K562 (cell line): ENCODE data around the gene COQ10B. TPM values are rescaled to one million over a fixed set of nuclear protein-coding genes. Genes with fewer than 3 reads are reported as not detected.

Source experiments
- ATAC-seq: fragments of 200-7000 bp; cut with Tn5 transposase; 3 replicates; pipeline ENCODE4 v1.9.1; 2020; ENCODE audit warnings: moderate library complexity
- BruUV-seq: library from RNA; stranded (reverse); fragments of 400-500 nt; replicated peaks from 2 replicates; lab custom pipeline; 2021; lab: Mats Ljungman, UMichigan
- CTCF ChIA-PET: fragments of 300-600 bp; formaldehyde crosslinking; extraction: SDS; loops from one replicate; lab custom pipeline; 2021; ENCODE audit warnings: low intra/inter-chr PET ratio; lab: Yijun Ruan, JAX
- POLR2A ChIA-PET: fragments of 300-600, 350-650 bp; sonication (Branson Sonifier 250); formaldehyde crosslinking; extraction: SDS; loops from one replicate; lab custom pipeline; 2021; ENCODE audit warnings: antibody characterized with exemption, inconsistent platforms; lab: Yijun Ruan, JAX
- DNase-seq, 4 experiments: peaks; one replicate each; pipeline versions ENCODE4 v3.0.0 to v3.0.0-alpha.2; 2011 to 2018; ENCODE audit warnings: low spot score in 3 of 4, mixed read lengths in 3 of 4; ENCODE audit errors: extremely low read depth in 1 of 4
- FAIRE-seq: peaks from 2 replicates; lab custom pipeline; 2011; peaks lifted over from hg19 to GRCh38; lab: Jason Lieb, UNC
- H2AFZ ChIP-seq: 2 replicates; pipeline ENCODE4 v1.6.0; 2011; ENCODE audit warnings: low read depth, low read length, control low read depth, inconsistent platforms
- H3K27ac ChIP-seq: fragments of 200-600 bp; 3 replicates; pipeline ENCODE4 v1.8.0; 2011; ENCODE audit warnings: low read depth, mild to moderate bottlenecking, control low read depth, inconsistent platforms, low read length, moderate library complexity, mixed read lengths; ENCODE audit errors: extremely low read depth
- H3K27me3 ChIP-seq, 2 experiments: fragments of 300-600 bp in 1 of 2; 2 replicates in 1 of 2; 3 replicates in 1 of 2; pipeline versions ENCODE4 v1.6.0 to v1.8.0; 2011; ENCODE audit warnings: inconsistent platforms in 2 of 2, low read length in 2 of 2, mild to moderate bottlenecking in 1 of 2, mixed read lengths in 1 of 2, moderate library complexity in 1 of 2; ENCODE audit not compliant: control insufficient read depth in 2 of 2, insufficient read depth in 2 of 2
- H3K36me3 ChIP-seq: fragments of 300-600 bp; 3 replicates; pipeline ENCODE4 v1.8.0; 2011; ENCODE audit warnings: mild to moderate bottlenecking, low read length, inconsistent platforms; ENCODE audit not compliant: control insufficient read depth, insufficient read depth
- H3K4me1 ChIP-seq, 2 experiments: fragments of 200-600 bp in 1 of 2; replicated peaks in 1 of 2; 2 replicates in 1 of 2; 3 replicates in 1 of 2; pipeline versions ENCODE4 v1.5.1 to v1.8.0; 2011; ENCODE audit warnings: inconsistent platforms in 2 of 2, low read length in 2 of 2, mild to moderate bottlenecking in 1 of 2, mixed read lengths in 1 of 2, moderate library complexity in 1 of 2; ENCODE audit not compliant: control insufficient read depth in 2 of 2, insufficient read depth in 2 of 2
- H3K4me2 ChIP-seq: 2 replicates; pipeline ENCODE4 v1.6.1; 2011; ENCODE audit warnings: low read length, control low read depth, inconsistent platforms, mixed read lengths; ENCODE audit not compliant: insufficient read depth
- H3K4me3 ChIP-seq: fragments of 200-600 bp; sonication (generic), shearing (Covaris generic); 2 replicates; pipeline ENCODE4 v1.5.1; 2016; ENCODE audit warnings: control low read depth, inconsistent platforms
- H3K79me2 ChIP-seq: fragments of 200-600 bp; 3 replicates; pipeline ENCODE4 v1.8.0; 2011; ENCODE audit warnings: low read length, inconsistent platforms; ENCODE audit not compliant: control insufficient read depth, insufficient read depth
- H3K9ac ChIP-seq, 2 experiments: 2 replicates each; pipeline versions ENCODE4 v1.6.0 to v1.6.1; 2011; ENCODE audit warnings: low read depth in 2 of 2, low read length in 2 of 2, control low read depth in 1 of 2, inconsistent platforms in 1 of 2, mild to moderate bottlenecking in 1 of 2, mixed read lengths in 1 of 2; ENCODE audit not compliant: insufficient read depth in 1 of 2
- H3K9me1 ChIP-seq: one replicate; pipeline ENCODE4 v1.6.0; 2011; ENCODE audit warnings: inconsistent platforms, mild to moderate bottlenecking, low read length, moderate library complexity; ENCODE audit not compliant: control insufficient read depth, insufficient read depth
- H3K9me3 ChIP-seq: replicated peaks from 2 replicates; pipeline ENCODE4 v1.5.1; 2011; ENCODE audit warnings: low read depth, low read length, inconsistent platforms; ENCODE audit not compliant: control insufficient read depth, insufficient read depth
- H4K20me1 ChIP-seq: replicated peaks from 2 replicates; pipeline ENCODE4 v1.6.1; 2011; ENCODE audit warnings: low read length, inconsistent platforms, mixed read lengths; ENCODE audit not compliant: control insufficient read depth, insufficient read depth
- C11orf30 ChIP-seq: fragments of 450-650 bp; IDR thresholded peaks from 2 replicates; pipeline ENCODE4 v1.6.1; 2016; ENCODE audit warnings: low read depth, mild to moderate bottlenecking
- CBX1 ChIP-seq: sonication (generic); IDR thresholded peaks from 2 replicates; pipeline ENCODE4 v1.6.1; 2016; ENCODE audit warnings: antibody characterized with exemption, low read depth, mild to moderate bottlenecking
- CEBPG ChIP-seq, 3 experiments: fragments of 200-800 bp in 1 of 3; sonication (Bioruptor generic) in 1 of 3; sonication (generic) in 1 of 3; formaldehyde crosslinking in 1 of 3; IDR thresholded peaks in 2 of 3; conservative IDR thresholded peaks in 1 of 3; 2 replicates each; pipeline versions ENCODE4 v1.6.1 to v1.8.0; 2016 to 2022; ENCODE audit warnings: missing compliant biosample characterization in 2 of 3, missing genetic modification characterization in 2 of 3, mild to moderate bottlenecking in 1 of 3, missing genetic modification reagents in 1 of 3
- EGR1 ChIP-seq: fragments of 450-650 bp; conservative IDR thresholded peaks from 2 replicates; pipeline ENCODE4 v1.6.1; 2017; ENCODE audit warnings: mild to moderate bottlenecking
- ELF4 ChIP-seq: fragments of 450-650 bp; formaldehyde crosslinking; IDR thresholded peaks from 2 replicates; pipeline ENCODE4 v1.4.0; 2022; ENCODE audit warnings: missing genetic modification characterization
- GABPB2 ChIP-seq: fragments of 250-450 bp; sonication (Bioruptor Pico); conservative IDR thresholded peaks from 2 replicates; pipeline ENCODE4 v1.5.1; 2021; ENCODE audit warnings: mild to moderate bottlenecking
- HNRNPL ChIP-seq: fragments of 200-400 bp; formaldehyde crosslinking; IDR thresholded peaks from 2 replicates; pipeline ENCODE4 v1.6.1; 2017; ENCODE audit warnings: low read depth, mild to moderate bottlenecking, low read length
- NEUROD1 ChIP-seq: fragments of 150-350 bp; IDR thresholded peaks from 2 replicates; pipeline ENCODE4 v1.6.1; 2014; ENCODE audit warnings: borderline replicate concordance, low read length, low read depth; ENCODE audit not compliant: partially characterized antibody
- NRF1 ChIP-seq, 2 experiments: fragments of 450-650 bp; IDR thresholded peaks in 1 of 2; conservative IDR thresholded peaks in 1 of 2; 2 replicates each; pipeline ENCODE4 v1.6.1; 2014; ENCODE audit warnings: mild to moderate bottlenecking in 2 of 2
- RFX7 ChIP-seq: fragments of 250-450 bp; sonication (Bioruptor Pico); IDR thresholded peaks from 2 replicates; pipeline ENCODE4 v1.5.1; 2021; ENCODE audit warnings: mild to moderate bottlenecking
- ZNF668 ChIP-seq: fragments of 250-450 bp; sonication (Bioruptor Pico); IDR thresholded peaks from 2 replicates; pipeline ENCODE4 v1.8.0; 2022; ENCODE audit warnings: mild to moderate bottlenecking, inconsistent platforms
- ZNF695 ChIP-seq: fragments of 450-650 bp; formaldehyde crosslinking; IDR thresholded peaks from 2 replicates; pipeline ENCODE4 v1.4.0; 2020; ENCODE audit warnings: mild to moderate bottlenecking, moderate library complexity
- WGBS: fragments of 100-300 bp; shearing (Covaris generic); methylation state at CpG from one replicate; pipeline ENCODE4 v1.1.6; 2016; ENCODE audit warnings: low coverage, mixed read lengths; ENCODE audit not compliant: insufficient coverage; ENCODE audit errors: missing lambda C conversion rate; 5-methylcytosine and 5-hydroxymethylcytosine counted together
- in situ Hi-C: fragments of 300-500 bp; cut with MboI; formaldehyde crosslinking; loops from 4 replicates; pipeline ENCODE4 v1.15.0; 2018; ENCODE audit warnings: inconsistent platforms, mixed read lengths
- intact Hi-C: fragments of 100-400 bp; cut with micrococcal nuclease; formaldehyde crosslinking; loops from 2 replicates; pipeline ENCODE4 v1.14.2; 2022
- polyA plus RNA-seq, 8 experiments: library from polyadenylated mRNA; depleted of rRNA in 4 of 8; stranded (reverse) in 5 of 8; unstranded in 3 of 8; fragments of >200 nt; fragmentation: Nextera tagmentation in 2 of 8; fragmentation: Illumina TruSeq in 1 of 8; extraction: Ambion mirVana in 2 of 8; extraction: Trizol in 1 of 8; gene quantifications; 2 replicates each; pipeline versions ENCODE4 v1.2.1 to v1.2.3, GENCODE V29; 2011 to 2014; ENCODE audit warnings: inconsistent platforms in 1 of 8, missing spikeins in 1 of 8
- total RNA-seq, 7 experiments: library from RNA; depleted of rRNA in 6 of 7; stranded (reverse); fragments of >200 nt in 6 of 7; fragmentation: Illumina TruSeq in 2 of 7; extraction: Trizol in 2 of 7; gene quantifications; 2 replicates each; pipeline versions ENCODE4 v1.2.1 to v1.2.3, GENCODE V29; 2011 to 2021; ENCODE audit warnings: low replicate concordance in 1 of 7
- TF ChIP-seq, protein P1 (sequence below): fragments of 200-800 bp; sonication (Bioruptor generic); IDR thresholded peaks from 2 replicates; pipeline ENCODE4 v1.6.1; 2017; ENCODE audit warnings: missing genetic modification characterization, missing compliant biosample characterization

Gene COQ10B
- total and polyA plus RNA-seq, 9 of the 15 experiments (the other 6 are each of a cell fraction or from before 2014, with no cell fraction given): 3.1 to 13.1 (median 7.7) TPM

DNA sequence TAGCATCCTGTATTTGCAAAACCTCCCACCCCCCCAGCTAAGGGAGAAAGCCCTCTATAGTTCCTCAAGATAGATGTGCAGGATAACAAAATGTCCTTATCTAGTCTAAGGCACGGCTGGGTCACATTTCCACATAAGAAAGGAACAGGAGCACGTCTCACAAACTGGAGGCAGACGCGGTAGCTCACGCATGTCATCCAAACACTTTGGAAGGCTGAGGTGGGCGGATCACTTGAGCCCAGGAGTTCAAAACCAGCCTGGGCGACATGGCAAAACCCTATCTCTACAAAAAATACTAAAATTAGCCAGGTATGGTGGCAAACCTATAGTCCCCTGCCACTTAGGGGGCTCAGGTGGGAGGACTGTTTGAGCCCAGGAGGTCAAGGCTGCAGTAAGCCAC is 27.8 kb upstream of the COQ10B start:
- H3K27ac ChIP-seq: no peak overlapping the region
- no peak overlapping the region for H3K9ac ChIP-seq
- BruUV-seq: no TSS peak
- intact Hi-C loops: no loop called here
- H3K4me2 ChIP-seq: peak overlapping the region; percentile 2; the same call in 1 of the 2 replicates
- H4K20me1 ChIP-seq: peaks cover 35% of the 10 kb centered on the region
- in situ Hi-C loops: no loop called here
- H3K36me3 ChIP-seq: peaks cover 67% of the 10 kb centered on the region
- ChIA-PET CTCF (no interaction called here), POLR2A (interaction anchor here (0.9 to 1.7 kb wide), 3 partner anchors 10 to 27 kb away, joined by 3 read pairs; partner anchors contain the start of gene SF3B1)
- peak; percentile 65 for ATAC-seq
- H3K4me3 ChIP-seq: no peak overlapping the region
- H2AFZ ChIP-seq: no peak overlapping the region
- TF ChIP-seq NRF1 (conservative IDR thresholded peaks at IDR 0.05 in 1 of 2, IDR thresholded peaks at IDR 0.05 in 1 of 2) (peak; percentile 33 to 60; a peak in 3 of 4 replicates), EGR1 (0 out of 2 replicates have a peak, but pooled peaks have one; percentile 11), CBX1 (no peak)
- peaks cover 96% of the 10 kb centered on the region for H3K79me2 ChIP-seq
- peaks cover 1 to 11% of the 10 kb centered on the region in 2 experiments; a peak in 4 of 5 replicates for H3K4me1 ChIP-seq
- no peaks in the 10 kb centered on the region for H3K9me3 ChIP-seq
- no peaks in the 10 kb centered on the region for H3K9me1 ChIP-seq
- no peaks in the 10 kb centered on the region for H3K27me3 ChIP-seq
- peak in 1 of 4 experiments; percentile 27 for DNase-seq
- peak; percentile 46 for FAIRE-seq
- 25% methylated on average over 6 of the region's 7 CpGs for WGBS

DNA sequence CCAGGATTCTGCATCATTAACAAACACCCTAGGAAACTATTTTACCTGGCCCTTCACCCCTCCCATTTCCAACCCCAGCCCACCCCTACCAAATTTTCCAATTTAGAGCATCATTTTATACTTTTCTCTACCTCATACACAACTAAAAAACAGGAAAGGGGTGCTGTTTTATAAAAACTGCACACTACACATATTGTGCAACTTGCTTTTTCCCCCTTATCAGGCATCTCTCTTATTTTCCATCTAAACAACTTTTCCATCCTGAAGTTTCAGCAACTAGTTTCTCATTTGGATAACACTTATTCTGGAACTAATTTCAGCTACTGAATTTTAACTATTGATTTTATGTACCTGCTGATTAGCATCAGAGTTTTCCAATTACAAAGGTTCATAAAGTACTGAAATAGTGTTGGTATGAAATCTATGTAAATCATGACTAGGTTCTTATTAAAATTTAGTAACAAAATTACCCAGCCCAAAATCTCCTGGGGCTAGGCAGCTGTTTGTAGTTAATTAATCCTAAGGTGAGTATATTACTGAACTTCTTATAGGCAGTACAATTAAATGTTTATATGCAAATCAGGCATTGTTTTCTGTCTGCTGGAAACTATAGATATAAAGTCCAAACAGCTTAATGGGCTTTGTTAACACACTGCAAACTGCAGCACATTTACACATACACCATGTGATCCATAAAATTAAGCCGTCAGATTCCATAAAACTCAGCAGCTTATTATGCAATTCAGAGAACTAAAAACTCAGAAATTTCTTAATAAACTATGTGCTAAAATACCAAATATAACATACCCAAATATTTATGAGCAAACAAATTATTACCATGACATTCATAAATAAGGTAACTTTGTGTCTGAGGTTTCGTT is 26.4 kb upstream of the COQ10B start:
- Histone ChIP-seq H3K4me3 (no peak overlapping the region), H3K4me1 (peaks cover 9 to 20% of the 10 kb centered on the region in 2 experiments; a peak in 4 of 5 replicates), H3K27ac (no peak overlapping the region), H3K9me1 (no peaks in the 10 kb centered on the region), H3K36me3 (peaks cover 58% of the 10 kb centered on the region), H3K9me3 (no peaks in the 10 kb centered on the region), H4K20me1 (peaks cover 43% of the 10 kb centered on the region), H2AFZ (no peak overlapping the region), H3K4me2 (no peak overlapping the region), H3K9ac (no peak overlapping the region), H3K27me3 (no peaks in the 10 kb centered on the region), H3K79me2 (peaks cover 97% of the 10 kb centered on the region)
- CTCF ChIA-PET: no interaction called here
- ATAC-seq (no peak), FAIRE-seq (no peak), DNase-seq (no peak)
- in situ Hi-C loops (no loop called here), intact Hi-C loops (no loop called here)
- POLR2A ChIA-PET: interaction anchor here (0.8 to 0.9 kb wide), 2 partner anchors 9 to 26 kb away, joined by 3 read pairs; no protein-coding TSS in a partner anchor
- WGBS: 58% methylated on average over 2 of the region's 2 CpGs
- BruUV-seq: no TSS peak
- TF ChIP-seq NEUROD1 (no peak), RFX7 (CRISPR knock-in tag) (no peak), ZNF695 (CRISPR knock-in tag) (no peak), GABPB2 (CRISPR knock-in tag) (no peak), ZNF668 (CRISPR knock-in tag) (no peak), HNRNPL (no peak), C11orf30 (0 out of 2 replicates have a peak, but pooled peaks have one; percentile 11), CEBPG (CRISPR knock-in tag; IDR thresholded peaks at IDR 0.05) (no peak), CEBPG (tag; conservative IDR thresholded peaks at IDR 0.05 in 1 of 2, IDR thresholded peaks at IDR 0.05 in 1 of 2) (peak in 1 of 2 experiments; percentile 48; a peak in 1 of 4 replicates), ELF4 (CRISPR knock-in tag) (no peak)
- TF ChIP-seq, protein P1, sequence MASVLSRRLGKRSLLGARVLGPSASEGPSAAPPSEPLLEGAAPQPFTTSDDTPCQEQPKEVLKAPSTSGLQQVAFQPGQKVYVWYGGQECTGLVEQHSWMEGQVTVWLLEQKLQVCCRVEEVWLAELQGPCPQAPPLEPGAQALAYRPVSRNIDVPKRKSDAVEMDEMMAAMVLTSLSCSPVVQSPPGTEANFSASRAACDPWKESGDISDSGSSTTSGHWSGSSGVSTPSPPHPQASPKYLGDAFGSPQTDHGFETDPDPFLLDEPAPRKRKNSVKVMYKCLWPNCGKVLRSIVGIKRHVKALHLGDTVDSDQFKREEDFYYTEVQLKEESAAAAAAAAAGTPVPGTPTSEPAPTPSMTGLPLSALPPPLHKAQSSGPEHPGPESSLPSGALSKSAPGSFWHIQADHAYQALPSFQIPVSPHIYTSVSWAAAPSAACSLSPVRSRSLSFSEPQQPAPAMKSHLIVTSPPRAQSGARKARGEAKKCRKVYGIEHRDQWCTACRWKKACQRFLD: no peak
